HepG2 (cell line): ENCODE measurements around the gene C6orf132.

Experiments
- REST ChIP-seq, 2 experiments: IDR thresholded peaks; 2 replicates each; pipeline ENCODE4 v1.6.1; 2011 to 2012; ENCODE audit warnings: low read length in 2 of 2, borderline replicate concordance in 1 of 2, low read depth in 1 of 2, mild to moderate bottlenecking in 1 of 2, moderate library complexity in 1 of 2
- RORA ChIP-seq: sonication (generic); formaldehyde crosslinking; IDR thresholded peaks from 2 replicates; pipeline ENCODE4 v1.5.0; 2020; ENCODE audit warnings: mild to moderate bottlenecking, missing genetic modification reagents, moderate library complexity
- TF ChIP-seq, protein P1 (sequence below): sonication (generic); formaldehyde crosslinking; IDR thresholded peaks from 2 replicates; pipeline ENCODE4 v1.5.0; 2020; ENCODE audit warnings: mild to moderate bottlenecking, missing genetic modification reagents, moderate library complexity

GRCh38 chr6:42184475-42184874 is 42.1 kb upstream of the C6orf132 start:
- TF ChIP-seq REST (IDR thresholded peaks at IDR 0.05; ENCODE audit: borderline replicate concordance in 1 of 2, low read depth in 1 of 2, low read length in 2 of 2) (no peak), RORA (no peak)
- TF ChIP-seq, protein P1, sequence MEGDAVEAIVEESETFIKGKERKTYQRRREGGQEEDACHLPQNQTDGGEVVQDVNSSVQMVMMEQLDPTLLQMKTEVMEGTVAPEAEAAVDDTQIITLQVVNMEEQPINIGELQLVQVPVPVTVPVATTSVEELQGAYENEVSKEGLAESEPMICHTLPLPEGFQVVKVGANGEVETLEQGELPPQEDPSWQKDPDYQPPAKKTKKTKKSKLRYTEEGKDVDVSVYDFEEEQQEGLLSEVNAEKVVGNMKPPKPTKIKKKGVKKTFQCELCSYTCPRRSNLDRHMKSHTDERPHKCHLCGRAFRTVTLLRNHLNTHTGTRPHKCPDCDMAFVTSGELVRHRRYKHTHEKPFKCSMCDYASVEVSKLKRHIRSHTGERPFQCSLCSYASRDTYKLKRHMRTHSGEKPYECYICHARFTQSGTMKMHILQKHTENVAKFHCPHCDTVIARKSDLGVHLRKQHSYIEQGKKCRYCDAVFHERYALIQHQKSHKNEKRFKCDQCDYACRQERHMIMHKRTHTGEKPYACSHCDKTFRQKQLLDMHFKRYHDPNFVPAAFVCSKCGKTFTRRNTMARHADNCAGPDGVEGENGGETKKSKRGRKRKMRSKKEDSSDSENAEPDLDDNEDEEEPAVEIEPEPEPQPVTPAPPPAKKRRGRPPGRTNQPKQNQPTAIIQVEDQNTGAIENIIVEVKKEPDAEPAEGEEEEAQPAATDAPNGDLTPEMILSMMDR (CRISPR knock-in tag), result no peak
